Mucosa of stomach (tissue), 1 donor: ENCODE data around the gene DNAJC25.
"Not testable (repeated sequence)": the region's sequence is repeated elsewhere in the genome, so short reads cannot be mapped to it uniquely, and the experiment has no call there.

Experiments
- H3K27me3 ChIP-seq: one replicate; pipeline ENCODE4 v1.7.0; 2013; ENCODE audit warnings: mild to moderate bottlenecking, low read length; ENCODE audit not compliant: control insufficient read depth, insufficient read depth
- H3K36me3 ChIP-seq: one replicate; pipeline ENCODE4 v1.7.0; 2013; ENCODE audit warnings: low read length; ENCODE audit not compliant: control insufficient read depth, insufficient read depth
- H3K4me1 ChIP-seq: one replicate; pipeline ENCODE4 v1.7.0; 2013; ENCODE audit warnings: mild to moderate bottlenecking, low read length; ENCODE audit not compliant: control insufficient read depth, insufficient read depth
- H3K4me3 ChIP-seq: one replicate; pipeline ENCODE4 v1.7.0; 2013; ENCODE audit warnings: low read length
- H3K9ac ChIP-seq: one replicate; pipeline ENCODE4 v1.7.0; 2013; ENCODE audit warnings: mild to moderate bottlenecking, low read length, moderate library complexity
- H3K9me3 ChIP-seq: one replicate; pipeline ENCODE4 v1.7.0; 2013; ENCODE audit warnings: mild to moderate bottlenecking, low read length, moderate library complexity; ENCODE audit not compliant: control insufficient read depth
- donor health status: Pancreatic carcinoma.

DNAJC25 gene

GRCh38 chr9:111605041-111605559 lies 26.0 kb upstream of the DNAJC25 start:
- Histone ChIP-seq H3K4me1 (peaks cover 38% of the 10 kb centered on the region), H3K9ac (no peak overlapping the region), H3K9me3 (no peaks in the 10 kb centered on the region), H3K27me3 (no peaks in the 10 kb centered on the region), H3K4me3 (no peak overlapping the region), H3K36me3 (no peaks in the 10 kb centered on the region)

- Histone ChIP-seq H3K27me3 (no peaks in the 10 kb centered on the region), H3K9me3 (no peaks in the 10 kb centered on the region), H3K36me3 (no peaks in the 10 kb centered on the region), H3K9ac (no peak overlapping the region), H3K4me3 (no peak overlapping the region), H3K4me1 (peaks cover 17% of the 10 kb centered on the region)
These were observed 21.0 kb upstream of the DNAJC25 start for GRCh38 chr9:111610149-111610548.

- Histone ChIP-seq H3K36me3 (no peaks in the 10 kb centered on the region), H3K9me3 (no peaks in the 10 kb centered on the region), H3K9ac (no peak overlapping the region), H3K4me1 (peaks cover 17% of the 10 kb centered on the region), H3K27me3 (no peaks in the 10 kb centered on the region), H3K4me3 (no peak overlapping the region)
These were observed 20.3 kb upstream of the DNAJC25 start for GRCh38 chr9:111610845-111611244.

- H3K9ac ChIP-seq, result no peak overlapping the region
- no peaks in the 10 kb centered on the region for H3K27me3 ChIP-seq
- H3K9me3 ChIP-seq, result no peaks in the 10 kb centered on the region
- H3K4me1 ChIP-seq, result peaks cover 17% of the 10 kb centered on the region
- H3K36me3 ChIP-seq, result no peaks in the 10 kb centered on the region
- H3K4me3 ChIP-seq, result no peak overlapping the region
These were observed 17.6 kb upstream of the DNAJC25 start for GRCh38 chr9:111613436-111614040.

- Histone ChIP-seq H3K4me3 (no peak overlapping the region), H3K27me3 (no peaks in the 10 kb centered on the region), H3K9me3 (no peaks in the 10 kb centered on the region), H3K4me1 (peaks cover 7% of the 10 kb centered on the region), H3K9ac (no peak overlapping the region), H3K36me3 (no peaks in the 10 kb centered on the region)
These were observed 15.2 kb upstream of the DNAJC25 start for GRCh38 chr9:111615928-111616327.

- H3K9me3 ChIP-seq, H3K27me3 ChIP-seq, H3K36me3 ChIP-seq, H3K9ac ChIP-seq, H3K4me1 ChIP-seq, H3K4me3 ChIP-seq: not testable (repeated sequence)
These were observed 13.8 kb upstream of the DNAJC25 start for GRCh38 chr9:111617349-111617748.

DNA sequence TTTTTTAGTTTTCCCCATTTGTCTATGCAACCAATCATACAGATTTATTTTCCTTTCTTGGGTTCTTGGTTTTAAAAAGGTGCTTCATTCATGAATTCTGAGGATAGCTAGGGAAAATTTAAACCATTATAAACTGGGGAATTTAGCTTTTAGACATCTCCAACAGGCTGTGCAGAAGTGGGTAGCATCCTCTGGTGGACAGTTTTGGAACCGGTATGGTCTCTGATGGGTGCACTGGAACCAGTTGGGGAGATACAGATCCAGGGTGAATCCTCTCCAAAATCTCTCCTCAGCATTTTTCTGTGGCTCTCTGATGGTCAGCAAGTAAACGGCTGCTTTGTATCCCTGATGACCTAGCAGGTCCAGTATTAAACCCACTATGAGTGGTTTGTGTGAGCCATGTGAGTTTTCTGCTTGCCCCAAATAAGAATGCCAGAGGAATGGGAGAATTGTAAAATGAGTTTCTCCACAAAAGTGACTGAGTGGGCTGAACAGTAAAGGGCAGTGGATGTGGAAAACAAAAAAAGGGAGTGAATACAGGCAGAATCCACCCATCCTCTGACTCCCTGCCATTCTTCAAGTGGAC lies 9.1 kb upstream of the DNAJC25 start:
- H3K4me3 ChIP-seq, result no peak overlapping the region
- H3K27me3 ChIP-seq, result no peaks in the 10 kb centered on the region
- no peaks in the 10 kb centered on the region for H3K36me3 ChIP-seq
- no peaks in the 10 kb centered on the region for H3K9me3 ChIP-seq
- no peaks in the 10 kb centered on the region for H3K4me1 ChIP-seq
- no peak overlapping the region for H3K9ac ChIP-seq

DNA sequence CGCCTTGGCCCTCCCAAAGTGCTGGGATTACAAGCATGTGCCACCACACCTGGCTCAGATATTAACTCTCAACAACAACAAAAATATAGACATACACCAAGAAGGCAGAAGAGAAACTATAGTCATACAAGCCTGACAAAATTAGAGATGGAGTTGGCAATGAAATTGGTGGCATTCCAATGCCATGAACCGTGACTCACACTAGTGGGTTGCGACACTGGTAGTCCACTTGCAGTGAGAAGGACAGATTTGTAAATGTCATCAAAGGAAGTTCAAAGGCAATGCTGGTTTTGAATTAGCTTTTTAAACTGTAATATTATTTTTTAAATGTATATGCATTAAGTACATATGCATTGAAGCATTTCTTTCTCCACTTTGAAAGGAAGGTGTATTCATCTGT lies 8.5 kb upstream of the DNAJC25 start:
- Histone ChIP-seq H3K9me3 (no peaks in the 10 kb centered on the region), H3K9ac (no peak overlapping the region), H3K27me3 (no peaks in the 10 kb centered on the region), H3K36me3 (no peaks in the 10 kb centered on the region), H3K4me1 (no peaks in the 10 kb centered on the region), H3K4me3 (no peak overlapping the region)

DNA sequence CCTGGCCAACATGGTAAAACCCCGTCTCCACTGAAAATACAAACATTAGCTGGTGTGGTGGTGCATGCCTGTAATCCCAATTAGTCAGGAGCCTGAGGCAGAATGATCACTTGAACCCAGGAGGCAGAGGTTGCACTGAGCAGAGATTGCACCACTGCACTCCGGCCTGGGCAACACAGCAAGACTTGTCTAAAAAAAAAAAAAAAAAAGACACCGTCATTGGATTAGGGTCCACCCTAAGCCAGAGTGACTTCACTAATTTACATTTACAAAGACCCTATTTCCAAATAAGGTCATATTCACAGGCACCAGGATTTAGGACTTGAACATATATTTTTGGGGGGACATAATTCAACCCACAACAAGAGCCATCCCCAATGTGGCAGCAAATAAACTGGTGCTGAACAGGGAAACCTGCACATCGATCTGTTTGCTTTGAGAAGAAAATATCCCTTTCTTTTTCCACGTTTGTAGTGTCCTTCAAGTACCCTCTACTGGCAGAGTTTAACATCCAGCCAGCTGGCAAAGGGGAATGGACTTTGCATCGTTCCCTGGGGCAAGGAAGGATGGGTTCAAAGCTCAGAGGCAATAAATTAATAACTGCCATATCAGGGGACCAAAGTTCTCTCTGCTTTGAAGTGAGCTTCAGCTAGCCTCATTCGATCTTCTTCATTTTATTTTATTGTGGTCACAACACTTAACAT lies 3.7 kb upstream of the DNAJC25 start:
- Histone ChIP-seq H3K27me3 (no peaks in the 10 kb centered on the region), H3K36me3 (no peaks in the 10 kb centered on the region), H3K9ac (no peak overlapping the region), H3K4me1 (peaks cover 6% of the 10 kb centered on the region), H3K4me3 (no peak overlapping the region), H3K9me3 (no peaks in the 10 kb centered on the region)

DNA sequence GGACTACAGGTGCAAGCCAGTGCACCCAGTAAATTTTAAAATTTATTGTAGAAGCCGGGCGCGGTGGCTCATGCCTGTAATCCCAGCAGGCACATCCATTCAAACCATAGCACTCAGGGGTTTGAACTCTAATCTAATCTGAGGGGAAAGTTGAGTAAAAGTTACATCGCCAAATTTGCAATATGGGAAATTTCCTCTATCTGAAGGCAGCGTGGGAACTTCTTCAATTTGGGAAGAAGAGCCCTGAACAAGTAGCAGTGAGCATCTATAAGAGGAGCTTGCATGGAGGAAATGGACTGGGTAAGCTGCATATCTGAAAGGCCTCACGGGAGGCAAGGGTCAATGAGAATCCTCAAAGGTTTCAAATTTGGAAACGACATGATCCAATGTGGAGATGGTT lies 2.7 kb upstream of the DNAJC25 start:
- Histone ChIP-seq H3K36me3 (no peaks in the 10 kb centered on the region), H3K27me3 (no peaks in the 10 kb centered on the region), H3K4me3 (no peak overlapping the region), H3K4me1 (peaks cover 7% of the 10 kb centered on the region), H3K9ac (no peak overlapping the region), H3K9me3 (no peaks in the 10 kb centered on the region)

DNA sequence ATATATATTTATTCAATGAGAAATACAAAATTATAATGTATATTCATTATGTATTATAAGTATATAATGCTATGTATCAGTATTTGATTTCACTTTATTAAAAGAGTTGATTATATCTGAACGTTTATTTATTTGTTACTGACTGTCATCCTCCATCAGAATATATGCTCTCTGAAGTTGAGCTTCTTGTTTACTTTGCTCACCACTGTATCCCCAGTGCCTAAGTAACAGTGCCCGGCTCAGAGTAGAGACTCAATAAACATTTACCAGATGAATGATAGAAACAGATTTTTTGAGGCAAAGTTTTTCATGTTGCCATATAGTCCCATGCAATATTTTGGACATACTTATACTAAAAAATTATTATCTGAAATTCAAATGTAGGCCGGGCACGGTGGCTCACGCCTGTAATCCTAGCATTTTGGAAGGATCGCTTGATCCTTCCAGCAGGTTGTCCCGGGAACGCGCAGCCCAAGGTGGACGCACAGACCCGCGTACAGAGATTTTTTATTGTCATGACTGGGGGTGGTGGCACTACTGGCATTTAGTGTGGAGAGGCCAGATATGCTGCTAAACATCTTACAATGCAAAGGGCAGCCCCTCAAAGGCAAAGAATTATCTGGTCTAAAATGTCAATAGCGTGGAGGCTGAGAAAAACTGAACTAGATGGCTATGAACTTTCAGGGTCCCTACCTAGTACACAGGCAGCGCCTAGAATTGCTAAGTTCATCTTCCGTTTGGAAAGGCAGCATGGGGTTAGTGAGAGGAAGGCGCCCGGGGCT lies 761 bp upstream of the DNAJC25 start:
- H3K27me3 ChIP-seq, result no peaks in the 10 kb centered on the region
- peak overlapping the region; percentile 87 for H3K4me3 ChIP-seq
- H3K9ac ChIP-seq, result peak overlapping the region; percentile 69
- peaks cover 23% of the 10 kb centered on the region for H3K4me1 ChIP-seq
- no peaks in the 10 kb centered on the region for H3K36me3 ChIP-seq
- no peaks in the 10 kb centered on the region for H3K9me3 ChIP-seq

DNA sequence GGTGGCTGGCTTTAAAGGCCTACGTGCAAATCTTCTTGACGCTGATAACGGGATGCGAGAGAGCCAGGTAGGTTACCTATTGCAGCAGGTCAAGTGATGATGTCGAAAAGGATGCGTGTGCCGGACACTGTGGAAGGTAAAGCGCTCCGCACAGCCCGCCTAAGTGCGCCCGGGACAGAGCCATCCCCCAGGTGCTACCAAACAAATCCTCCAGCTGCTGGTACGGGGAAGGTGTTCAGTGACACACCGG lies 245 bp upstream of the DNAJC25 start:
- Histone ChIP-seq H3K9me3 (no peaks in the 10 kb centered on the region), H3K4me1 (peaks cover 23% of the 10 kb centered on the region), H3K27me3 (no peaks in the 10 kb centered on the region), H3K4me3 (peak overlapping the region; percentile 87), H3K36me3 (no peaks in the 10 kb centered on the region), H3K9ac (peak overlapping the region; percentile 69)
